ENCODE data around the gene CDC45.

The CDC45 gene

GRCh38 chr22:19450363-19451175, 29.2 kb upstream of the CDC45 start:
- 88% methylated on average over 8 of the region's 8 CpGs for WGBS
- Histone ChIP-seq H3K27me3 (ENCODE audit: insufficient read depth, low read length) (peaks cover 6% of the 10 kb centered on the region), H3K27ac (ENCODE audit: low read depth, low read length) (no peak overlapping the region), H3K9ac (ENCODE audit: low read depth, low read length) (no peak overlapping the region), H3K4me3 (ENCODE audit: low read length) (no peak overlapping the region), H3K36me3 (ENCODE audit: insufficient read depth, low read length) (peaks cover 66% of the 10 kb centered on the region), H3K9me3 (ENCODE audit: insufficient read depth, low read depth, low read length) (no peaks in the 10 kb centered on the region), H3K4me1 (ENCODE audit: insufficient read depth, low read length) (no peaks in the 10 kb centered on the region)

GRCh38 chr22:19451570-19451969, 28.1 kb upstream of the CDC45 start:
- H3K27ac ChIP-seq (ENCODE audit: low read depth, low read length), result no peak overlapping the region
- H3K36me3 ChIP-seq (ENCODE audit: insufficient read depth, low read length), result peaks cover 76% of the 10 kb centered on the region
- no peak overlapping the region for H3K9ac ChIP-seq (ENCODE audit: low read depth, low read length)
- 93% methylated on average over 4 of the region's 4 CpGs for WGBS
- no peaks in the 10 kb centered on the region for H3K4me1 ChIP-seq (ENCODE audit: insufficient read depth, low read length)
- H3K9me3 ChIP-seq (ENCODE audit: insufficient read depth, low read depth, low read length), result no peaks in the 10 kb centered on the region
- peaks cover under 1% of the 10 kb centered on the region for H3K27me3 ChIP-seq (ENCODE audit: insufficient read depth, low read length)
- no peak overlapping the region for H3K4me3 ChIP-seq (ENCODE audit: low read length)

- Histone ChIP-seq H3K4me1 (ENCODE audit: insufficient read depth, low read length) (no peaks in the 10 kb centered on the region), H3K27ac (ENCODE audit: low read depth, low read length) (no peak overlapping the region), H3K36me3 (ENCODE audit: insufficient read depth, low read length) (peaks cover 93% of the 10 kb centered on the region), H3K9ac (ENCODE audit: low read depth, low read length) (no peak overlapping the region), H3K4me3 (ENCODE audit: low read length) (no peak overlapping the region), H3K9me3 (ENCODE audit: insufficient read depth, low read depth, low read length) (no peaks in the 10 kb centered on the region), H3K27me3 (ENCODE audit: insufficient read depth, low read length) (no peaks in the 10 kb centered on the region)
- 97% methylated on average over 5 of the region's 5 CpGs for WGBS
These were observed 26.0 kb upstream of the CDC45 start for GRCh38 chr22:19453718-19454117.

GRCh38 chr22:19454156-19454555, 25.6 kb upstream of the CDC45 start:
- no peaks in the 10 kb centered on the region for H3K4me1 ChIP-seq (ENCODE audit: insufficient read depth, low read length)
- H3K4me3 ChIP-seq (ENCODE audit: low read length), result no peak overlapping the region
- H3K27ac ChIP-seq (ENCODE audit: low read depth, low read length), result no peak overlapping the region
- no peaks in the 10 kb centered on the region for H3K27me3 ChIP-seq (ENCODE audit: insufficient read depth, low read length)
- no peaks in the 10 kb centered on the region for H3K9me3 ChIP-seq (ENCODE audit: insufficient read depth, low read depth, low read length)
- 92% methylated on average over 6 of the region's 6 CpGs for WGBS
- peaks cover 94% of the 10 kb centered on the region for H3K36me3 ChIP-seq (ENCODE audit: insufficient read depth, low read length)
- H3K9ac ChIP-seq (ENCODE audit: low read depth, low read length), result no peak overlapping the region

- WGBS, result 92% methylated on average over 2 of the region's 2 CpGs
- Histone ChIP-seq H3K4me3 (ENCODE audit: low read length) (no peak overlapping the region), H3K36me3 (ENCODE audit: insufficient read depth, low read length) (peaks cover 89% of the 10 kb centered on the region), H3K9me3 (ENCODE audit: insufficient read depth, low read depth, low read length) (no peaks in the 10 kb centered on the region), H3K9ac (ENCODE audit: low read depth, low read length) (no peak overlapping the region), H3K4me1 (ENCODE audit: insufficient read depth, low read length) (no peaks in the 10 kb centered on the region), H3K27ac (ENCODE audit: low read depth, low read length) (no peak overlapping the region), H3K27me3 (ENCODE audit: insufficient read depth, low read length) (no peaks in the 10 kb centered on the region)
These were observed 24.7 kb upstream of the CDC45 start for GRCh38 chr22:19455033-19455432.

- Histone ChIP-seq H3K27me3 (ENCODE audit: insufficient read depth, low read length) (no peaks in the 10 kb centered on the region), H3K9ac (ENCODE audit: low read depth, low read length) (no peak overlapping the region), H3K9me3 (ENCODE audit: insufficient read depth, low read depth, low read length) (no peaks in the 10 kb centered on the region), H3K36me3 (ENCODE audit: insufficient read depth, low read length) (peaks cover 88% of the 10 kb centered on the region), H3K4me3 (ENCODE audit: low read length) (no peak overlapping the region), H3K4me1 (ENCODE audit: insufficient read depth, low read length) (no peaks in the 10 kb centered on the region), H3K27ac (ENCODE audit: low read depth, low read length) (no peak overlapping the region)
- 91% methylated on average over 4 of the region's 4 CpGs for WGBS
These were observed 23.9 kb upstream of the CDC45 start for GRCh38 chr22:19455585-19456370.

GRCh38 chr22:19456541-19456940, 23.2 kb upstream of the CDC45 start:
- Histone ChIP-seq H3K4me3 (ENCODE audit: low read length) (no peak overlapping the region), H3K27ac (ENCODE audit: low read depth, low read length) (no peak overlapping the region), H3K36me3 (ENCODE audit: insufficient read depth, low read length) (peaks cover 88% of the 10 kb centered on the region), H3K27me3 (ENCODE audit: insufficient read depth, low read length) (no peaks in the 10 kb centered on the region), H3K9ac (ENCODE audit: low read depth, low read length) (no peak overlapping the region), H3K4me1 (ENCODE audit: insufficient read depth, low read length) (no peaks in the 10 kb centered on the region), H3K9me3 (ENCODE audit: insufficient read depth, low read depth, low read length) (no peaks in the 10 kb centered on the region)
- WGBS, result 92% methylated on average over 10 of the region's 10 CpGs

- Histone ChIP-seq H3K36me3 (ENCODE audit: insufficient read depth, low read length) (peaks cover 84% of the 10 kb centered on the region), H3K27me3 (ENCODE audit: insufficient read depth, low read length) (no peaks in the 10 kb centered on the region), H3K9me3 (ENCODE audit: insufficient read depth, low read depth, low read length) (no peaks in the 10 kb centered on the region), H3K4me3 (ENCODE audit: low read length) (no peak overlapping the region), H3K4me1 (ENCODE audit: insufficient read depth, low read length) (no peaks in the 10 kb centered on the region), H3K27ac (ENCODE audit: low read depth, low read length) (no peak overlapping the region), H3K9ac (ENCODE audit: low read depth, low read length) (no peak overlapping the region)
- WGBS, result 95% methylated on average over 8 of the region's 8 CpGs
These were observed 21.8 kb upstream of the CDC45 start for GRCh38 chr22:19457828-19458428.

- Histone ChIP-seq H3K4me3 (ENCODE audit: low read length) (no peak overlapping the region), H3K27me3 (ENCODE audit: insufficient read depth, low read length) (no peaks in the 10 kb centered on the region), H3K9me3 (ENCODE audit: insufficient read depth, low read depth, low read length) (no peaks in the 10 kb centered on the region), H3K36me3 (ENCODE audit: insufficient read depth, low read length) (peaks cover 84% of the 10 kb centered on the region), H3K27ac (ENCODE audit: low read depth, low read length) (no peak overlapping the region), H3K9ac (ENCODE audit: low read depth, low read length) (no peak overlapping the region), H3K4me1 (ENCODE audit: insufficient read depth, low read length) (no peaks in the 10 kb centered on the region)
- WGBS, result 91% methylated on average over 2 of the region's 2 CpGs
These were observed 19.7 kb upstream of the CDC45 start for GRCh38 chr22:19460036-19460435.

- no peak overlapping the region for H3K27ac ChIP-seq (ENCODE audit: low read depth, low read length)
- H3K36me3 ChIP-seq (ENCODE audit: insufficient read depth, low read length), result peaks cover 83% of the 10 kb centered on the region
- no peaks in the 10 kb centered on the region for H3K27me3 ChIP-seq (ENCODE audit: insufficient read depth, low read length)
- no peak overlapping the region for H3K9ac ChIP-seq (ENCODE audit: low read depth, low read length)
- H3K4me3 ChIP-seq (ENCODE audit: low read length), result no peak overlapping the region
- H3K4me1 ChIP-seq (ENCODE audit: insufficient read depth, low read length), result no peaks in the 10 kb centered on the region
- no CpG with 5 or more reads among the region's 1 CpG for WGBS
- no peaks in the 10 kb centered on the region for H3K9me3 ChIP-seq (ENCODE audit: insufficient read depth, low read depth, low read length)
These were observed 18.2 kb upstream of the CDC45 start for GRCh38 chr22:19461506-19461905.

GRCh38 chr22:19463008-19463407, 16.7 kb upstream of the CDC45 start:
- no peaks in the 10 kb centered on the region for H3K27me3 ChIP-seq (ENCODE audit: insufficient read depth, low read length)
- no CpG with 5 or more reads among the region's 1 CpG for WGBS
- H3K9ac ChIP-seq (ENCODE audit: low read depth, low read length), result no peak overlapping the region
- no peaks in the 10 kb centered on the region for H3K4me1 ChIP-seq (ENCODE audit: insufficient read depth, low read length)
- no peak overlapping the region for H3K27ac ChIP-seq (ENCODE audit: low read depth, low read length)
- no peaks in the 10 kb centered on the region for H3K9me3 ChIP-seq (ENCODE audit: insufficient read depth, low read depth, low read length)
- H3K4me3 ChIP-seq (ENCODE audit: low read length), result no peak overlapping the region
- H3K36me3 ChIP-seq (ENCODE audit: insufficient read depth, low read length), result peaks cover 85% of the 10 kb centered on the region
